ENCODE measurements around the gene MYH9. TPM values are rescaled to one million over a fixed set of nuclear protein-coding genes. Genes with fewer than 3 reads are reported as not detected.

Gene MYH9
- total RNA-seq, 4 donors from 2014 or later, result 216 to 339 (median 246) TPM

DNA sequence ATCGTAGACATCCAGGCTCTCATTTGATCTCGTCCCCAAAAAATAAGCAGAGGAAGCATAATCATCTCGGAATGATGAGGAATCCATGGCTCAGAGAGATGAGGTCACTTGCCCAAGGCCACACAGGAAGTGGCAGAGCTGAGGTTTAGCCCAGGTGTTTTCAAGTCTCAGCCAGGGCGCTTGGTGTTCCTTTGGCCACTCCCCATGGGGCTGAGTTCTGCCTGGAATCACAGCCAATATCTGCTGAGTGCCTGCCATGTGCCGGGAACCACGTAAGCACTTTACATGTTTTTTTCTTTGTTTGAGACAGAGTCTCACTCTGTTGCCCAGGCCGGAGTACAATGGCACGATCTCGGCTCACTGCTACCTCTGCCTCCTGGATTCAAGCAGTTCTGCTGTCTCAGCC, 29.5 kb upstream of the MYH9 start:
- TF ChIP-seq, protein P1, sequence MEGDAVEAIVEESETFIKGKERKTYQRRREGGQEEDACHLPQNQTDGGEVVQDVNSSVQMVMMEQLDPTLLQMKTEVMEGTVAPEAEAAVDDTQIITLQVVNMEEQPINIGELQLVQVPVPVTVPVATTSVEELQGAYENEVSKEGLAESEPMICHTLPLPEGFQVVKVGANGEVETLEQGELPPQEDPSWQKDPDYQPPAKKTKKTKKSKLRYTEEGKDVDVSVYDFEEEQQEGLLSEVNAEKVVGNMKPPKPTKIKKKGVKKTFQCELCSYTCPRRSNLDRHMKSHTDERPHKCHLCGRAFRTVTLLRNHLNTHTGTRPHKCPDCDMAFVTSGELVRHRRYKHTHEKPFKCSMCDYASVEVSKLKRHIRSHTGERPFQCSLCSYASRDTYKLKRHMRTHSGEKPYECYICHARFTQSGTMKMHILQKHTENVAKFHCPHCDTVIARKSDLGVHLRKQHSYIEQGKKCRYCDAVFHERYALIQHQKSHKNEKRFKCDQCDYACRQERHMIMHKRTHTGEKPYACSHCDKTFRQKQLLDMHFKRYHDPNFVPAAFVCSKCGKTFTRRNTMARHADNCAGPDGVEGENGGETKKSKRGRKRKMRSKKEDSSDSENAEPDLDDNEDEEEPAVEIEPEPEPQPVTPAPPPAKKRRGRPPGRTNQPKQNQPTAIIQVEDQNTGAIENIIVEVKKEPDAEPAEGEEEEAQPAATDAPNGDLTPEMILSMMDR (IDR thresholded peaks at IDR 0.05), result no peak
- TF ChIP-seq POLR2A (IDR thresholded peaks at IDR 0.05), result no peak
- Histone ChIP-seq H3K36me3 (no peaks in the 10 kb centered on the region), H3K4me3 (no peak overlapping the region), H3K27me3 (no peaks in the 10 kb centered on the region), H3K9me3 (no peaks in the 10 kb centered on the region), H3K27ac (peak overlapping the region; percentile 67 to 80 (median 75)), H3K4me1 (peaks cover 7 to 38% (median 23%) of the 10 kb centered on the region in 3 donors)
- intact Hi-C loops (cut with DNase I), result no loop called here
- DNase-seq, result no peak
- WGBS, 2 donors, result 22 to 33% methylated on average over 8 to 9 of the region's 9 CpGs

DNA sequence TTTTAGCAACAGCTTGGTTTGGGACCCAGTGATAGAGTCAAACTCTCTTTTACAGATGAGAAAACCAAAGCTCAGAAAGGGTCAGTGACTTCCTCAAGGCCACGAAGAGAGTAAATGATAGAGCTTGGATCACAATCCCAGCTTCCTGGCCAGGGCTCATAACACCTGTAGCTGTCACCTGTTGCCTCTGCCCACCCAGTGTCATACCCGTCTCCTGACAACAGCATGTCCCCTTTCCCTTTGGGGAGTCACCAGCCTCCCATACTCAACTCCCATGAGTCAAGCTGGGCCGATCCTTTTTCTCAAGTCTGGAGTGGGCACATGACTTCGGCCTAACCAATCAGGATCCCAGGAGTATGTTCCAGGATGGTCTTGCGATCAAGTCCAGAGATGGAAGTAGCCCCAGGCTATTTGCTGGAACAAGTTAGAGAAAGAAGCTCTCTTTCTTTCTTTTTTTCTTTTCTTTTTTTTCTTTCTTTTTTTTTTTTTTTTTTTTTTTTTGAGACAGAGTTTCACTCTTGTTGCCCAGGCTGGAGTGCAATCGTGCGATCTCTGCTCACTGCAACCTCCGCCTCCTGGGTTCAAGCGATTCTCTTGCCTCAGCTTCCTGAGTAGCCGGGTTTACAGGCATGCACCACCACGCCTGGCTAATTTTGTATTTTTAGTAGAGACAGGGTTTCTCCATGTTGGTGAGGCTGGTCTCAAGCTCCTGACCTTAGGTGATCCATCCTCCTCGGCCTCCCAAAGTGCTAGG, 27.8 kb upstream of the MYH9 start:
- Histone ChIP-seq H3K4me1 (peaks cover 13 to 45% (median 23%) of the 10 kb centered on the region in 3 donors), H3K36me3 (no peaks in the 10 kb centered on the region), H3K4me3 (no peak overlapping the region), H3K9me3 (no peaks in the 10 kb centered on the region), H3K27me3 (no peaks in the 10 kb centered on the region), H3K27ac (no peak overlapping the region)
- TF ChIP-seq, protein P1 (IDR thresholded peaks at IDR 0.05), result no peak
- no peak for TF ChIP-seq POLR2A (IDR thresholded peaks at IDR 0.05)
- DNase-seq, result no peak
- intact Hi-C loops (cut with DNase I), result no loop called here
- WGBS, 2 donors, result 63 to 64% methylated on average over 10 to 12 of the region's 12 CpGs

DNA sequence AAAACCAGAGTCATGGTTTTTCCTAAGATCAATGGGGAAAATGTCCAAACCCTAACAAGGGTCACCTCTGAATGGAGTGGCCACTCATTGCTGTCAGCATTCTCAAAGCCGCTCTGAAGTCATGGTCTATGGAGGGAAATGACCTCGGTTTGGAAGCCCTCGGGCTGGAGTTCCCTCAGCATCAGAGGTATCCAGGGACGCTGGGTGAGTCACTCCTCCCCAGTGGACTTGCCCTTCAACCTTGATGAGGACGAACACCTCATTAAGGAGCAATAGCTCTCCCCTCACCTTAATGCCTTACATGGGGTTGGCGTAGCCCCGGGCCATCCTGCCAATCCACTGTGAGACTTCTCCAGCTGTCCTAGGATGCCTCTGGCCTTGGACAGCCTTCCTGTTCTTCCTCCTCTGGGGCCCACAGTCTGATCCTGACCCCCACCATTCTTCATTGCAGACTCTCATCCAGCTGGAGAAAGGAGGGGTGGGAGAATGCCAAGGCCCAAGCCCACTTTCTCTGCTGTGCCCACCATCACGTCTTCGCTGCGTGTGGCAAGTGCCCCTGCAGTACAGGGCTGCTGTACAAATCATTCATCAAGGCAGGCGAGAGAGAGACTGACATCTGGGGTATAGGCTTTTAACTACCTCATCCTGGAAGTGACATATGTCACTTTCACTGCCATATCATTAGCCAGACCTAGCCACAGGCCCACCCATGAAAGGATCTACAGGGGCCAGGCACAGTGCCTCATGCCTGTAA, 25.4 kb upstream of the MYH9 start:
- Histone ChIP-seq H3K27ac (peak overlapping the region in 1 of 4 donors; percentile 21), H3K9me3 (no peaks in the 10 kb centered on the region), H3K27me3 (no peaks in the 10 kb centered on the region), H3K4me3 (no peak overlapping the region), H3K36me3 (no peaks in the 10 kb centered on the region), H3K4me1 (peaks cover 11 to 39% (median 19%) of the 10 kb centered on the region in 3 donors)
- TF ChIP-seq, protein P1 (IDR thresholded peaks at IDR 0.05), result no peak
- no peak for TF ChIP-seq POLR2A (IDR thresholded peaks at IDR 0.05)
- intact Hi-C loops (cut with DNase I), result no loop called here
- DNase-seq, result no peak
- 78 to 93% methylated on average over 2 to 9 of the region's 11 CpGs for WGBS, 2 donors

DNA sequence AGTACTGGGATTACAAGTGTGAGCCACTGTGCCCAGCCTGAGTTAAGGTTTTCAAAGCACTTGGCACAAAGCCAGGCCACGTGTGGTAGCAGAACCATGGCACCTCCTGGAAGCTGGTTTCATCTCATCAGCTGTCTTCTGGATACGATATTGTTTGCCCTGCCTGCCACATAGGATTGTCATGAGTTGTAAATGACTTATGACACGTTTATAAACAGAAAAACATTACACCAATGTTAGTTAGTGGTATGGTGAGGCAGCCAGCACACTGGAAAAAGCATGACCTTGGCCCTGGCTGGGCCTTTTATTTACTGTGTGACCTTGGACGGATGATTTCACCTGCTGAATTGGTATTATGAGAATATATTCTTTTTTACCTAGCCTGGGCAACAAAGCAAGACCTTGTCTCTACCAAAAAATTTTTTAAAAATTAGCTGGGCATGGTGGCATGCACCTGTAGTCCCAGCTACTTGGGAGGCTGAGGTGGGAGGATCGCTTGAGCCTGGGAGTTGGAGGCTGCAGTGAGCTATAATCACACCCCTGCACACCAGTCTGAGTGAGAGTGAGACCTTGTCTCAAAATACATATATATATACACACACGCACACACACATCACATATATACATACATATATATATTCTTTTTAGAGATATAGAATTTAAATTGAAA, 24.0 kb upstream of the MYH9 start:
- H3K4me3 ChIP-seq, result no peak overlapping the region
- H3K27ac ChIP-seq, result peak overlapping the region in 1 of 4 donors; percentile 93
- WGBS, 2 donors, result 50 to 68% methylated on average over 5 to 6 of the region's 6 CpGs
- intact Hi-C loops (cut with DNase I), result no loop called here
- no peak for TF ChIP-seq POLR2A (IDR thresholded peaks at IDR 0.05)
- TF ChIP-seq, protein P1 (IDR thresholded peaks at IDR 0.05), result no peak
- no peaks in the 10 kb centered on the region for H3K27me3 ChIP-seq
- no peak for DNase-seq
- peaks cover 11 to 28% (median 12%) of the 10 kb centered on the region in 3 donors for H3K4me1 ChIP-seq
- H3K9me3 ChIP-seq, result no peaks in the 10 kb centered on the region
- H3K36me3 ChIP-seq, result no peaks in the 10 kb centered on the region

Data from esophagus squamous epithelium (tissue), 5 donors.